HuH-7.5 (cell line): ENCODE data around the gene KLK12.

Experiments
- DNase-seq: peaks from one replicate; pipeline ENCODE4 v3.0.0; 2011; ENCODE audit warnings: low spot score

Gene KLK12

GRCh38 chr19:51047031-51047335 is 12.2 kb upstream of the KLK12 start:
- no peak for DNase-seq

DNA sequence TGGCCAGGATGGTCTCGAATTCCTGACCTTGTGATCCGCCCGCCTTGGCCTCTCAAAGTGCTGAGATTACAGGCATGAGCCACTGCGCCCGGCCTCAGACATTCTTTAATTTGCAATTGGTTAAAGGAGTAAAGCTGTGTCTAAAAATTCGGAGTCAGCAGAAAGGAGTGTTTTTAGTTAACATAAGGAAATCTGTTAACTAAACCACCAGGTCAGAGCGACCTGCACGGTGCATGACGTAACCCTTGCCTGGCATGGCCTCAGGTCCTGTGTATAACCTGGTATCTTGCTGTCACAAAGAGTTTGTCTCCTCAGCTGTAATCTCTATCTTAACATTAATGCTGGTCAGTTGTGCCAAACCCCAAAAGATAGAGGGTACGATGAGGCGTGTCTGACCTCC is 9.5 kb upstream of the KLK12 start:
- DNase-seq = no peak

DNA sequence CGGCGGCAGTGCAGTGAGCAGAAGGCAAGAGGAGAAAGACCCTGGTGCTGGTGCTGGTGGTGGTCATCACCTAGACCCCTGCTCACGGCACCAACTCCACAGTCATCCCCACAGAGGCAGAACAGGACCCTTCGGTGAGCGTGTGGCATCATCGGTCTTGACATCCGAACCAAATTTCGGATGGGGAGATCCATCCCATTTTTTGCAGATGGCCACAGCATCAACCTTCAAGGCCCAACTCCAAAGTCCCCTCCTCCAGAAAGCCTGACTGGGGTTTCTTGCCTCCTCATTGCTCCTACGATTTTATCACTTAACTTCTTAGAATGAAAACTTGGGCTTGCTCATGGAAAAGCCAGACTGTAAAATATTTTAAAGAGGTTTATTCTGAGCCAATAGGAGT is 8.7 kb upstream of the KLK12 start:
- no peak for DNase-seq

GRCh38 chr19:51040151-51040550 is 5.3 kb upstream of the KLK12 start:
- DNase-seq = no peak

DNA sequence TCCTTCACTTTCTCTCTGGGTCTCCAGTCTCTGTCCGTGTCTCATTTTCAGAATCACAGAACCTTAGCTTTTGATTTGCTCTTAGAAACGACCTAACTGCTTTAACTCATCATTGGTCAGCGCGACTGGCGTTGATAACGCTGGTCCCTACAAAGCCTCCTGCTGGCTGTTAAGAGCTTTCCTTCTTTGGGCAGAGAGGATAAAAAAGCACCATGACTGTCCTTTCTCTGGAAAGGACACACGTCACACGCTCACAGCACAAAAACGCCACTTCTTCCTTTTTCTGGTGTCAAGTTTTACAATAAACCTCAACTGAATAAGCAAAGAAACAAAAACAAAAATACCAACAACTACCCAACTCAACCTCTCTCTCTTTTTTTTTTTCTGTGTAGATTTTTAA is 1.7 kb upstream of the KLK12 start:
- DNase-seq = no peak

- DNase-seq = no peak
Measured at GRCh38 chr19:51031880-51032225, 2.9 kb downstream of the KLK12 start.

- no peak for DNase-seq
Measured at GRCh38 chr19:51031220-51031879, 3.5 kb downstream of the KLK12 start.

- no peak for DNase-seq
Measured at GRCh38 chr19:51030631-51031030, 4.2 kb downstream of the KLK12 start.

DNA sequence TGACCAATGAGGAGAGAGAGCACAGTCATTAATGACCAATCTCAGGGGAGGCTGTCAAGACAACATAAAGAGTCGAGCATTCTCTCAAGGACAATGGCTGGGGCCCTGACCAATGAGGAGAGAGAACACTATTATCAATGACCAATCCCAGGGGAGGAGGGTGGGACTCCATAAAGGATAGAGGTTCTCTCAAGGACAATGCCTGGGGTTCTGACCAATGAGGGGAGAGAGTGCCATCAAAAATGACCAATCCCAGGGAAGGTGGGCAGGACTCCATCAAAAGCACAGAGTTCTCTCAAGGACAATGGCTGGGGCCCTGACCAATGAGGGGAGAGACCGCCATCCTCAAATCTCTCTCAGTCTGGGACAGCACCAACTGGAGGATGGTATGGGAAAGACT is 5.1 kb downstream of the KLK12 start:
- no peak for DNase-seq

GRCh38 chr19:51027873-51028272 is 6.9 kb downstream of the KLK12 start:
- no peak for DNase-seq

DNA sequence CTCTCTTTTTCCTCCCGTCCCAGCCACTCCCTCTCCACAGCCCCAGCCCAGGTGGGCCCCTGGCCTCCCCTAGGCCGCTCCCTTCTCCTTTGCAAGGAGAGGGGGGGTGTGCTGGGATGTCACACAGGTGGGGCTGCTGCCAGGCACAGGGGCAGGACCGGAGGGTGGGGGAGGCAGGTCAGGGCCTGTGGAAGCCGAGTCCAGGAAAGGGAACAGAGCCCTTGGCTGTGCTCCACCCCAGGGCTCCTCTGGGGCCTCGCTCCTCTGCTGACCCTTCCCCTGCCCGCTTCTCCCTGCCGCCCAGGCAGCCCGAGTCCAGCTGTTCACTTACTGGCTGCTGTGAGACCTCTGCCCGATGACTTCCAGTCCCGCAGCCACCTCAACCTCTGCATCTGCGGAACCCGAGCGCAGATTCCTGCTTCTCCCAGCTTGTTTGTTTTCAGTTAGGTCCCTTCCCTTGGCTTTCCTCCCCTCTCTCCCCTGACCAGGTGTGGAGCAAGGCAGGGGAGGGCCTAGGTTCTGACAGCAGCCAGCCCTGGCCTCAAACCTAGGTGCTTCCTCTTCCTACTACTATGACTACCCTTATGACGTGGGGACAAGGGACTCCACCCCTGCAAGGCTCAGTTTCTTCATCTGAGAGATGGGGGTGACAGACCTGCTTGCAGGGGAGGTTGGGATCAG is 7.5 kb downstream of the KLK12 start:
- no peak for DNase-seq

- no peak for DNase-seq
Measured at GRCh38 chr19:51026554-51026831, 8.3 kb downstream of the KLK12 start, which contains the start of gene KLK11. Gene KLK11, minus strand, starts transcription at chr19:51026616. Its CDS starts 985 bp downstream, at chr19:51025631.

GRCh38 chr19:51025809-51026553 is 8.8 kb downstream of the KLK12 start:
- no peak for DNase-seq

- DNase-seq = no peak
Measured at GRCh38 chr19:51025401-51025800, 9.4 kb downstream of the KLK12 start.

GRCh38 chr19:51024924-51025323 is 9.9 kb downstream of the KLK12 start:
- no peak for DNase-seq

DNA sequence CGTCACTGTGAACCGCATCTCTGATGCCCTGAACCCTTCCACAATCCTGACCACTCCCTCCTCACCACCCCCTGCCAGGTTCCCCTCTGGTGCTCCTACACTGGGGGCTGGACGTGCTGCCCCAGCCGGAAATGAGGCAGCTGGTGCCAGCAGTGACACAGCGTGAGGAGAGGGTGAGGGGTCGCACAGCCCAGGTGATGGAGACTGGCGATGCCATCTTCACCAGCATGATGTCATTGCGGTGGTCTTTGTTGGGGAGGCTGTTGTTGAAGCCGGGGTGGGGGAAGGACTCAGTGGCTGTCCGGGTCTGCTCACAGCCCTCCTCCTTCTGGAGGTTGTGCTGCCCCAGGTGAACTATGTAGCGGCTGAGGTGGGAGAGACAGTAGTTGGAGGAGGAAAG is 10.9 kb downstream of the KLK12 start:
- DNase-seq = no peak

DNA sequence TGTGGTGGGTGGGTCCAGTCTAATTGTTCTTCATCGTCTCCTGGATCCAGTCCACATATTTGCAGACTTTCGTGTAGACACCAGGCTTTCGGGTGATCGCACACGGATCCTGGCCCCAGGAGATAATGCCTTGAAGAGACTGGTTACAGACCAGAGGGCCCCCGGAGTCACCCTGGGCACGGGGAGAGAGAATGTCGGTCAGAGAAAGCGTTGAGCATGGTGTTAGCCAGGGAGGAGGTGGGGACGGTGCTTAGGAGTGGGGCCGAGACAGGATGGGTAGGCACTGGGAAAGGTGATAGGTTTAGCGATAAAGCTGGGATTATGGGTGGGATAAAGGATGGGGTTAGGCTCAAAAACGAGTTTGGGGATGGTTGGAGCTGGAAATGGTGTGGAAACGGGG is 12.3 kb downstream of the KLK12 start:
- no peak for DNase-seq

DNA sequence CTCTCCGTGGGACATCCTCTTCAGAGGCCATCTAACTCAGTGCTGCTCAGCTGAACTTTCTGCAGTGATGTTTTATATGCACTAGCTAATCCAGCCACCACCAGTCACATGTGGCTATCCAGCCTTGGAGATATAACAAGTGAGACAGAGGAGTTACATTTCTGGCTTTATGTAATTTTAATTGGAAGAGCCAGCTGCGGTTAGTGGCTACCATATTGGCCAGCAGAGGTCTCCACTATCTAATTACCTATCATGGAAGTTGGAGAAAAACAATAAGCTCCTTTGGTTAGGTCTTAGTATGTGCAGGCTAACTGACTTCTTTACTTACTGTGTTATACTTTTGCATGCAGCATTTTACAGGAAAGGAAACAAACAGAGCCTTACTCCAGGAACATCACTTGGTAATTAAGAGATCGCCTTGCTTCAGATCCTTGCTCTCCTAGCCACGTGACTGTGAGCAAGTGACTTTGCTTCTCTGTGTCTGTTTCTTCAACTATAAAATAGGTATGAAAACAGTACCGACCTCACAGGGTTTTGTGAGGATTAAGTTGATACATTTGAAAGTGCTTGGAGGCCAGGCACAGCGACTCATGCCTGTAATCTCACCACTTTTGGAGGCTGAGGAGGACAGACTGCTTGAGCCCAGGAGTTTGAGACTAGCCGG is 13.7 kb downstream of the KLK12 start:
- no peak for DNase-seq

DNA sequence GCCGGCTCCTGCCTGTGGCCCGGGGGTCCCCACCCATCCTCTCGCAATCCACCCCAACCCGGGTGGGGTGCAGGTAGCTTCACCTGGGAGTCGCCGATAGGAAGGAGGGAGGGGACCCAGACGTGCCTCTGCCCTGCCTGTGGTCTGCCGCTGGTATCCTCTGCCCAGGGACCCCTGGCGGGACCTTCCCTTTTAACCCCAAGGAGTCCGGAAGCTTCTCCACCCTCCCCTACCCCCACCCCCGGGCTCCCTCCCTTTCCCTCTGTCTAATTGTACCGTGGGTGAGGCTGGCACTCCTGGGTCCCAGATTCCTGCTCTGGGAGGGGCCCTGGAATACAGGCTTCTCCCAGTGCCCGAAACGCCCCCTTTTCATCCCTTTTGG is 15.3 kb downstream of the KLK12 start, which contains the start of gene KLK10:
TSS of gene KLK10 (minus strand) at position 166 of the 382 bp plus-strand sequence. CDS start 579 bp downstream, outside the sequence.
- no peak for DNase-seq

DNA sequence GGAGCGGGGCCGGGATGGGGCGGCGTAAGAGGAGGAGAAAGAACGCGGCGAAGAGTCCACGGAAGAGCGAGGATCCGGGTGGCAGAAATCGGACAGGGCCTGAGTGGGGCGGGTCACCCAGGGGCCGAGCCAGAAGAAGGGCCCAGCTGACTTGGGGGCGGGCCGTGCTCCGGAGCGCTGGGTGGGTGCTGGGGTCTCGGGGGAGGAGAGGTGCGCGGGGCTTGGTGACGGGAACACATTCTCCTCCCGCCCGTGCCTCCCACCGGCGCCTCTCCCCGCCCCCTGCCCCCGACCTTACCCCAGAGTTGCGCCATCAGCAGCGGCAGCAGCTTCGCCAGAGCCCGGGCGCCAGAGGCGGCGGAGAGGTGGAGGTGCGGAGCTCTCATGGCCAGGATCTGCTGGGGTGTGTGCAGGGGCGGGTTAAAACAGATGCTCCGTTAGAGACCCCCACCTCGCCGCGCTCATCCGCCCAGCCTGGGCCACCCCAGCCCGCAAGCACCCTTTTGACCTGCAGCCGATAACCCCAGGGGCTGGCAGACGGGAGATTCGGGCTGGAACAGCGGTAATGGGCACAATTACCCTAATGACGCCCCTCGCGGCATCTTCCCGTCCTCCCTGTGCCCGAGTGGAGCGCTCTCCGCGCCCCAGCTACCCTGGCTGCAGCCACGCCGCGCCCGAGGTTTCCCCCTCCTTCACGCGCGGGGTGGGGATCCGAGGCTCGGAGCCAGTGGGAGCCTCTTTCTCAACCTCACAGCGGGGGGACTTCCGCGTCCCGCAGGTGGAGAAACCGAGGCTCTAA is 15.9 kb downstream of the KLK12 start:
- no peak for DNase-seq

- peak; percentile 90 for DNase-seq
Measured at GRCh38 chr19:51016798-51017683, 17.8 kb downstream of the KLK12 start.
